ENCODE data around the gene AKIRIN2.
"Not testable (repeated sequence)": the region's sequence is repeated elsewhere in the genome, so short reads cannot be mapped to it uniquely, and the experiment has no call there.

- TF ChIP-seq, protein P1, sequence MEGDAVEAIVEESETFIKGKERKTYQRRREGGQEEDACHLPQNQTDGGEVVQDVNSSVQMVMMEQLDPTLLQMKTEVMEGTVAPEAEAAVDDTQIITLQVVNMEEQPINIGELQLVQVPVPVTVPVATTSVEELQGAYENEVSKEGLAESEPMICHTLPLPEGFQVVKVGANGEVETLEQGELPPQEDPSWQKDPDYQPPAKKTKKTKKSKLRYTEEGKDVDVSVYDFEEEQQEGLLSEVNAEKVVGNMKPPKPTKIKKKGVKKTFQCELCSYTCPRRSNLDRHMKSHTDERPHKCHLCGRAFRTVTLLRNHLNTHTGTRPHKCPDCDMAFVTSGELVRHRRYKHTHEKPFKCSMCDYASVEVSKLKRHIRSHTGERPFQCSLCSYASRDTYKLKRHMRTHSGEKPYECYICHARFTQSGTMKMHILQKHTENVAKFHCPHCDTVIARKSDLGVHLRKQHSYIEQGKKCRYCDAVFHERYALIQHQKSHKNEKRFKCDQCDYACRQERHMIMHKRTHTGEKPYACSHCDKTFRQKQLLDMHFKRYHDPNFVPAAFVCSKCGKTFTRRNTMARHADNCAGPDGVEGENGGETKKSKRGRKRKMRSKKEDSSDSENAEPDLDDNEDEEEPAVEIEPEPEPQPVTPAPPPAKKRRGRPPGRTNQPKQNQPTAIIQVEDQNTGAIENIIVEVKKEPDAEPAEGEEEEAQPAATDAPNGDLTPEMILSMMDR (IDR thresholded peaks at IDR 0.05; ENCODE audit: insufficient read depth, low read depth, low read length) = not testable (repeated sequence)
- TF ChIP-seq EZH2 (IDR thresholded peaks at IDR 0.05; ENCODE audit: insufficient read depth, low read length) = not testable (repeated sequence)
Measured at GRCh38 chr6:87712713-87713112, 10.7 kb upstream of the AKIRIN2 start.
